NCI-H2227 (cell line): Measurements from ENCODE around the gene TNFRSF17.
A peak's percentile ranks its signal among the peaks of the same experiment; 100 is the strongest.
"Not testable (repeated sequence)": the region's sequence is repeated elsewhere in the genome, so short reads cannot be mapped to it uniquely, and the experiment has no call there.

Source experiments
- DNase-seq: peaks from one replicate; lab custom pipeline; 2025; ENCODE audit not compliant: unreplicated experiment; lab: John Stamatoyannopoulos, UW

The TNFRSF17 gene

DNA sequence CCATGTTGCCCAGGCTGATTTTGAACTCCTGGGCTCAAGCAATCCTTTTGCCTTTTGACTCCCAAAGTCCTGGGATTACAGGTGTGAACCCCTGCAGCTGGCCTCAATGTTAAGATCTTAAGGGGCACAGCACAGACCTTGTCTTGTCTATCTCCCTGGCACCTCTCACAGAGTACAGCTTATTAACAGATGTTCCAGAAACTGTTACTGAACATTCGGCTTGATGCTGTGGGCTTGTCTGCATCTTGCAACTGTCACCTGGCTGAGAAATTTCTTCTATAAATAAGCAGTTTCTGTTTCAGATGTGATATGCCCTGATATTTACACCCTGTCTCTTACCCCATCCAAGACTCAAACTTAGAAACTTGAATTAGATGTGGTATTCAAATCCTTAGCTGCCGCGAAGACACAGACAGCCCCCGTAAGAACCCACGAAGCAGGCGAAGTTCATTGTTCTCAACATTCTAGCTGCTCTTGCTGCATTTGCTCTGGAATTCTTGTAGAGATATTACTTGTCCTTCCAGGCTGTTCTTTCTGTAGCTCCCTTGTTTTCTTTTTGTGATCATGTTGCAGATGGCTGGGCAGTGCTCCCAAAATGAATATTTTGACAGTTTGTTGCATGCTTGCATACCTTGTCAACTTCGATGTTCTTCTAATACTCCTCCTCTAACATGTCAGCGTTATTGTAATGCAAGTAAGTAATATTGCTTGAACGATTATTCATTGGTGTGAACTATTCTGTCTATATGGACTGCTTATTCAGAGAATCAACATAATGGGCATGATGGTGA, at the start of gene TNFRSF17:
Gene TNFRSF17, plus strand, starts transcription at position 450 of the 791 bp plus-strand sequence. Its CDS starts 115 bp downstream, at position 565.
- DNase-seq = no peak

DNA sequence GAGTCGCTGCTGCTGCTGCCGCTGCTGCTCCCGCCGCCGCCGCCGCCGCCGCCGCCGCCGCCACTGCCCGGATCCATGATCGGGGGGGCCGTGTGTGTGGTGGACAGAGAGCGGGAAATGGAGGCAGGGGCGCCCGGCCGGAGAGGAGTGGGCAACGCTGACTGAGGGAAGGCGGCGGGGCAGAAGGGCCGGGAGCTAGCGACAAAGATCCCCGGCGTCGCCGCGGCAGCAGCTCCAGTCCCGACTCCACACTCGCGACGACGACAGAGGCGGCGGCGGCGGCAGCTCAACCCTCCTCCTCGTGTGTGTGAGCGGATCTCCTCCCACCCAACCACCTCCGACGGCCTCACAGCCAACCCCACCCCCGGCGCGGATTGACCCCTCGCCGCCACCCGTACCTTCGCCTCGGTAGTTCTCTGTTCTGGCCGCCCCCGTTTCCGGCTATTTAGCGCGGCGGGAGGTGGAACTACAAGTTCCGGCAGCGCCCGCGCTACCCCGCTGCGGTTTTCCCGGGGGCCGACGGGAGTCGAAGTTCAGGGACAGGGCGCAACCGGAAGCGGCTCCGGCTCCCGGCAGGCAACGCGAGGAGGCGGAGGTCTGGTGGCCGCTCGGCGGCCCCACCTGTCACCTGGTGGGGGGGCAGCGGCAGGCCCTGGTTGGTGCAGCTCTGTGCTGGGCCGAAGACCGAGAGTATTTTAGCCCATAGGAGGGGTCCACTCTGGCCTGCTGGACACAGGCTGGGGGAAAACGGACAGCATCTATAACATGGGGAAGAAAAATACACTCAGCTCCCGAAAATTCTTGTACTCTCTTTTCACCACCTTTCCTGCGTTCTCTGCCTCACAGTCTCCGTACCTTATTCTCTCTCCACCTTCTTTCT, 49.1 kb upstream of the TNFRSF17 start, which contains the start of gene GSPT1:
Gene GSPT1, minus strand, starts transcription at position 313 of the 880 bp plus-strand sequence. Its CDS starts 236 bp downstream, at position 77.
- DNase-seq = peak; percentile 99

DNA sequence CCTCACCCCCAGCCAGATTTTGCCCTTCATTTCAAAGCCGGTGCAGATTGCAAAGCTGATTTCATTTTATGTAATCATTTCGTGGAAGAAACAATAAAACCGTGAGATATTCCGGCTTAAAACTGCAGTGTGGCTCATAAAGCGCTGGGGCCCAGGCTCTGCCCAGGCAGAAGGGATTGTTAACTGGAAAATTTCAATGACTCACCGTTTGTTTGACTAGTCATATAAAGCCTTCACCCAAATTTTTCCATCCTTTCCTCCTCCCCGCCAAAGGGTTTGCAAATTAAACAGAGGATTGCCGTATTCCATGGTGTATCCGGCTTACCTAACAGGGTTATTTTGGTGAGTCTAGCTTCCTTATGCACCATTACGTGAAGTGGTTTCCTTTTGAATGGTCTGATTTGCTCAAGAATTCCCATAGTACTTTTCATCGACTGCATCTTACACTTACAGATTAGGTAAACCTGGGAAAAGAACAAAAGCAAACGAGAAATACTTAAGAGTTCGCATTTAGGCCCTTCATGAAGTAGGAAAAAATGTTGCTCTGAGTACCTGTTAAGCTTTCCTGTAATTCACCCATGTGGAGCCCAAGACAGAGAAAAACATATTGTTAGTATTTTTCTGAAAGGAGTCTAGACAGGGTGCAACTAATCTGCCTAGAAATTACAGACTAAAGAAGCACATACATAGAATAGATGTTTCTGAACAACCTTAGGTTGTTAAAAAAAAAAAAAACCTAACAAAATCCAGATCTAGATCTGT, 48.3 kb upstream of the TNFRSF17 start:
- no peak for DNase-seq

DNA sequence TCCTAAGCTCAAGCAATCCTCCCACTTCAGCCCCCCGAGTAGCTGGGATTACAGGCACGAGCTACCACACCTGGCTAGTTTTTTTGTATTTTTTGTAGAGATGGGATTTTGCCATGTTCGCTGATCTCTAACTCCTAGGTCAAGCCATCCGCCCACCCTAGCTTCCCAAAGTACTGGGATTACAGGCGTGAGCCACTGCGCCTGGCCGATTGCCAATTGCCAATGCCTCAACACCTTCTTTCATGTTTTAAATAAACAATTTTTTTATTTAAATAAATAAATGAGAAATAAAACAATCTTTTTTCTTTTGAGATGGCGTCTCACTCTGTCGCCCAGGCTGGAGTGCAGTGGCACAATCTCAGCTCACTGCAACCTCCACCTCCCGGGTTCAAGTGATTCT, 41.0 kb upstream of the TNFRSF17 start:
- not testable (repeated sequence) for DNase-seq

DNA sequence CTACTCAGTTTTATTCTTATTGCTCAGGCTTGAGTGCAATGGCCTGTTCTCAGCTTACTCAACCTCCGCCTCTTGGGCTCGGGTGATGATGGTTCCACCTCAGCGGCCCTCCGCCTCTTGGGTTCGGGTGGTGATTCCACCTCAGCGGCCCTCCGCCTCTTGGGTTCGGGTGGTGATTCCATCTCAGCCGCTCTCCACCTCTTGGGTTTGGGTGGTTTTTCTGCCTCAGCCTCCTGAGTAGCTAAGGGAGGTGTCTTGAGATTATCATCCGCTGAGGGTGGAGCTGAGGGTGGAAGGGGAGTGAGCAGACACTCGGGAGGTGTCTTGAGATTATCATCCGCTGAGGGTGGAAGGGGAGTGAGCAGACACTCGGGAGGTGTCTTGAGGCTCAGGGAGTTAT, 37.7 kb upstream of the TNFRSF17 start:
- DNase-seq = not testable (repeated sequence)

DNA sequence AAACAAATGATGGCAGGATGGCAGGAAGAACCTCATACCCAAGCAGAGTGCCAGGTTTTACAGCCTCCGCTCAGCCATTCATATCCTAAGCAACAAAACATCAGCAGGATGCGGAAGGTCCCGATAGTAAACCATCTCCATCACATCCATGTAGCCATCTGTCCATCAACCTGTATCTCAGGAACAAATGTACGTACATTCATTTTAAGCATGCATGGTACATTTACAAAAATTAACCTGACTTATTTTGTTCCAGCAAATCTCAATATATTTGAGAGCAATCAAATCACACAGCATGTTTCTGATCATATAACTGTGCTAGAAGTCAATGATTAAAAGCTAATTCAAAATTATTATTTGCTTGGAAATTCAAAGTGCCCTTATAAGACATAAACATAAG, 23.1 kb upstream of the TNFRSF17 start, which contains the start of gene NPIPB2:
Gene NPIPB2, minus strand, starts transcription at position 101 of the 400 bp plus-strand sequence. Its CDS starts 0 bp downstream, at position 101.
- DNase-seq = not testable (repeated sequence)

DNA sequence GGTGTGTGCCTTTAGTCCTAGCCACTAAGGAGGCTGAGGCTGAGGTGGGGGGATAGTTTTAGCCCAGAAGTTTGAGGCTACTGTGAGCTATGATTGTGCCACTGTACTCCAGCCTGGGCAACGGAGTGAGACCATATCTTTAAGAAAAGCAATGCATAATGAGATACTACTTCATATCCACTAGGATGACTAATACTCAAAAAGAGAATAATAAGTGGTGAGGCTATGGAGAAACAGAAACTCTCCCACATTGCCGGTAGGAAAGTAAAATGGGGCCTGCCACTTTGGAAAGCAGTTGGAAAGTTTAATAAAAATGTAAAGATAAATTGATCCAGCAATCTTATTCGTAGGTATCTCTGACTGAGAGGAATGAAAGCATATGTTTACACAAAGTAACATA, 18.6 kb upstream of the TNFRSF17 start:
- no peak for DNase-seq

DNA sequence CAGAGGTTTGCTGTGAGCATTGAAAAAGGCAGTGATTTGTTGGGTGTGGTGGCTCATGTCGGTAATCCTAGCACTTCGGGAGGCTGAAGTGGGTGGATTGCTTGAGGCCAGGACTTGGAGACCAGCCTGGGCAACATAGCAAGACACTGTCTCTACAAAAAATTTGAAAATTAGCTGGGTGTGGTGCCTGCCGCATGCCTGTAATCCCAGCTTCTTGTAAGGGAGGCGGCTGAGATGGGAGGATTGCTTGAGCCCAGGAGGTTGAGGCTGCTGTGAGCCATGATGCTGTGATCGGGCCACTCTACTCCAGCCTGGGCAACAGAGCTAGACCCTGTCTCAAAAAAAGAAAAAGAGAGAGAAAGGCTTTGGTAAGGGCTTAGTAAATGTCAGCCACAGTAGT, 16.2 kb upstream of the TNFRSF17 start:
- DNase-seq = no peak

DNA sequence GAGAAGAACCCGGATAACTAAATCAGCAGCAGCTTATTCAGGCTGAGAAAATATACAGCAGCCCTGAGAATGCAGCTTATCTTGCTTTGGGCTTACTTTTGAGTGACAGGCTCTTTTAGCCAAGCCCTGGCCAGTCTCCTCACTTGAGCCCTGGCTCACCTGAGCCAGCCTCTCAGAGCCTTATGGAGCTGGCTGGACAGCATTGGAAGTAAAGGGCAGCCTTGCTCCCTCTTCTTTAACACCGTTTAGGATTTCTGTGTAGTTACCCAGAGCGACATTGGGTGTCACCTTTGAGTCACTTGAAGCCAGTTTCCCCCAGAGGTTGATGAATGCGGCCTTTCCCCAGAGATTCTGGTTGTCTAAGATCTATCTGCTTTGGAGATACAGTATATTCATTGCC, 15.5 kb upstream of the TNFRSF17 start:
- DNase-seq = peak; percentile 48

DNA sequence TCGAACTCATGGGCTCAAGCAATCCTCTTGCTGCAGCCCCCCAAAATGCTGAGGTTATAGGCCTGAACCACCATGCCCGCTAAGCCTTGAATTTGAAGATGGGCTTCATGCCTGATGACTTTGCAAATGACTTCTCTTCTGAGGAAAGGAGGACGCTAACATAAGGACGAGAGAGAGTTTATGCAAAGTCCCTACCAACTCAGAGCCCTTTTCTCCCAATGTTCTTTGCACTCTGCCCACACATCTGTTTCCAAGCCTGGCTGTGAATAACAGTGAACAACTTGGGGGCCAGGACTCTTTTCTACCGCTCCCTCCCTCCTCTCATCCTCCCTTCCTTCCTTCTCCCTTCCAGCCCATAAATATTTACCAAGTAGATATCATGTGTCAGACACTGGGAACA, 14.6 kb upstream of the TNFRSF17 start:
- DNase-seq = no peak

DNA sequence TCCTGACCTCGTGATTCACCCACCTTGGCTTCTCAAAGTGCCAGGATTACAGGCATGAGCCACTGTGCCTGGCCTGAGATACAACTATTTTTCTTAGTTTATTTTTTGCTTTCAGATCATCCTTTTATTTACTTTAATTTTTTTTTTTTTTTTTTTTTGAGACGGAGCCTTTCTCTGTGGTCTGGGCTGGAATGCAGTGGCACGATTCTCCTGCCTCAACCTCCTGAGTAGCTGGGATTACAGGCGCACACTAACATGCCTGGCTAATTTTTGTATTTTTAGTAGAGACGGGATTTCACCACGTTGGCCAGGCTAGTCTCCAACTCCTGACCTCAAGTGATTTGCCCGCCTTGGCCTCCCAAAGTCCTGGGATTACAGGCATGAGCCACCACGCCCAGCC, 11.4 kb upstream of the TNFRSF17 start:
- not testable (repeated sequence) for DNase-seq

DNA sequence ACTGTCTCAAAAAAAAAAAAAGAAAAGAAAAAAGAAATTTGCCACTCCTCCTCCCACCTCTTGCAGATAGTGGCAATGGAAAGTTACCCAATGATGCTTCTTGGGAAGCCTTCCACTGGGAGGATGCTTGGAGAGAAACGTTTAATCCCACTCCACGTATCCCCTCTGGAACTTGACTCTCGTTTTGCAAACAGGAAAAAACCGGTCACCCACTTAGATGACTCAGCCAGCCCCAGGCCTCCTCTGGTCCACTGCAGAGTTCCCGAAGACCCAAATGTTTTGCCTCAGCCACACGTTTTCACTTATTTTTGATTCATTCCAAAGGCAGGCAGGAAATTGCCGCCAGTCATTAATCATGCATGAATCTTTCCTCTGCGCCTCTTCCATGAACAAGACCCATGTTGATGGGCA, 9.3 kb upstream of the TNFRSF17 start:
- no peak for DNase-seq

DNA sequence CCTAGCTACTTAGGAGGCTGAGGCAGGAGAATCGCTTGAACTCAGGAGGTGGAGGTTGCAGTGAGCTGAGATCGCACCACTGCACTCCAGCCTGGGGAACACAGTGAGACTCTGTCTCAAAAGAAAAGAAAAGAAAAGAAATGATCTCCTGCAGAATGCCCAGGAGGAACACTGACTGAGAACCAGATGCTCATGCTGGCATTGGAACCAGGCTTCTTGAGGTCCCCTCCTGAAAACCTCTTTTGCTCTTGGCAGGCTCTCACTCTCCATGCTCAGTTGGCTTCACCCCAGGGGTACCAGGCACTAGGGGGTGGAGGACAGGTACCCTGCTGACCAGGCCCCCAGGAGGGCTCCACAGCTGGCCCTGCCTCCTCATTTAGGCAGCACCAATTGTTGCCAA, 8.5 kb upstream of the TNFRSF17 start:
- DNase-seq = no peak

DNA sequence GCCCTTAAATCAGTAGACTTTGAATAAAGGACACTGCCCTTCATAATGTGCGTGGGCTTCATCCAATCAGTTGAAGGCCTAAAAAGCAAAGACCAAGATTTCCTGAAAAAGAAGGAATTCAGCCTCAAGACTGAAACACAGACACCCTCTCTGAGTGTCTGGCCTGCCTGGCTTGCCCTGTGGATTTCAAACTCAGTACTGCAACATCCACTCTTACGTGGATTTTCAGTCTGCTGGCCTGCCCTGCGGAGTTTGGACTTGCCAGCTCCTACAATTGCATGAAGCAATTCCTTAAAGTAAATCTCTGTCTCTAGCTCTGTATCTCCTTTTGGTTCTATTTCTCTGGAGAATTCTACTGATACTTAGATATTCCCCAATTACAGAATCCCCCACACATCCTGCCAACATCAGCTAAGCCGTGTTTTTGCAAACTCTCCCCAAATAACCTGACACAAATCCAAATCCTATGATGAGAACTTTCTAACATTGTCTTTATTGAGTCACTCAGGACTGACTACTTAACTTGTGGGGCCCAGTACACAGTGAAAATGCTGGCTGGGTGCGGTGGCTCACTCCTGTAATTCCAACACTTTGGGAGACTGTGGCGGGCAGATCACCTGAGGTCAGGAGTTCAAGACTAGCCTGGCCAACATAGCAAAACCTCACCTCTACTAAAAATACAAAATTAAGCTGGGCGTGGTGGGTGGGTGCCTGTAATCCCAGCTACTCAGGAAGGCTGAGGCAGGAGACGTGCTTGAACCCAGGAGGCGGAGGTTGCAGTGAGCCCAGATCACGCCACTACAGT, 7.2 kb upstream of the TNFRSF17 start:
- DNase-seq = no peak

DNA sequence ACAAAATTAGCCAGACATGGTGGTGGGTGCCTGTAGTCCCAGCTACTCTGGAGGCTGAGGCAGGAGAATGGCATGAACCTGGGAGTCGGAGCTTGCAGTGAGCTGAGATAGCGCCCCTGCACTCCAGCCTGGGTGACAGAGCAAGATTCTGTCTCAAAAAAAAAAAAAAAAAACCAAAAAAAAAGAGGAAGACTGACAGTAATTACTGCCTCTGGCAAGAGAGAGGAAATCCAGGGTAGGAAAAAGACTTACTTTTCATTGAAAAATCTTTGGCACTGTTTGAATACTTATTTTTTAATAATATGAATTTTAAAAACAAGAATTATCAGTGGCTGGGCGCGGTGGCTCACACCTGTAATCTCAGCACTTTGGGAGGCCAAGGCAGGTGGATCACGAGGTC, 2.6 kb upstream of the TNFRSF17 start:
- DNase-seq = not testable (repeated sequence)

DNA sequence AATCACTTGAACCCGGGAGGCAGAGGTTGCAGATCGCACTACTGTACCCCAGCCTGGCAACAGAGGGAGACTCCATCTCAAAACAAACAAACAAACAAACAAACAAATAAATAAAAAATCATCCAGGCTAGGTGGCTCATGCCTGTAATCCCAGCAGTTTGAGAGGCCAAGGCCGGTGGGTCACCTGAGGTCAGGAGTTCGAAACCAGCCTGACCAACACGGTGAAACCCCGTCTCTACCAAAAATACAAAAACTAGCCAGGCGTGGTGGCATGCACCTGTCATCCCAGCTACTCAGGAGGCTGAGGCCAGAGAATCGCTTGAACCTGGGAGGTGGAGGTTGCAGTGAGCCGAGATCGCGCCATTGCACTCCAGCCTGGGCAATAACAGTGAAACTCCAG, 2.0 kb upstream of the TNFRSF17 start:
- DNase-seq = not testable (repeated sequence)

DNA sequence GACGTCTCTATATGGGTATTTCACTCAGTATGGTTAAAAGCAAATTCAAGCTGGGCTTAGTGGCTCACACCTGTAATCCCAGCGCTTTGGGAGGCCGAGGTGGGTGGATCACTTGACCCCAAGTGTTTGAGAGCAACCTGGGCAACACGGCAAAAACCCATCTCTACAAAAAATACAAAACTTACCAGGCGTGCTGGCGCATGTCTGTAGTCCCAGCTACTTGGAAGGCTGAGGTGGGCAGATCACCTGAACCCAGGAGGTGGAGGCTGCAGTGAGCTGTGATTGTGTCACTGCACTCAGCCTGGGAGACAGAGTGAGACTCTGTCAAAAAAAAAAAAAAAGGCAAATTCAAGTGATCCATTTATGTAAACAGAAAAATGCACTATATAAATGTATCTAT, 1.3 kb upstream of the TNFRSF17 start:
- DNase-seq = no peak

DNA sequence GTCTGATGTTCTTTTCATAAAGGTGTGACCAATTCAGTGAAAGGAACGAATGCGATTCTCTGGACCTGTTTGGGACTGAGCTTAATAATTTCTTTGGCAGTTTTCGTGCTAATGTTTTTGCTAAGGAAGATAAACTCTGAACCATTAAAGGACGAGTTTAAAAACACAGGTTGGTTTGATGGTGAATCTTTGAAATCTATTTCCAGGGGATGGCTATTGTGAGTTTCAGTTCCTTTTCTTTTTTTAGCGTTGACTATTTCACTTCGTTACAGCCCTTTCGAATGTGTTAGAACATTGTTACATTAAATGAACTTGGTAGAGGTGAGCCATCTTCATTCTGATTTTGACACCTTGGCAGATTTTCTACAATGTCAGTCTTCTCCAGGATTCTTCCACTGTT, 1.2 kb downstream of the TNFRSF17 start:
- no peak for DNase-seq

DNA sequence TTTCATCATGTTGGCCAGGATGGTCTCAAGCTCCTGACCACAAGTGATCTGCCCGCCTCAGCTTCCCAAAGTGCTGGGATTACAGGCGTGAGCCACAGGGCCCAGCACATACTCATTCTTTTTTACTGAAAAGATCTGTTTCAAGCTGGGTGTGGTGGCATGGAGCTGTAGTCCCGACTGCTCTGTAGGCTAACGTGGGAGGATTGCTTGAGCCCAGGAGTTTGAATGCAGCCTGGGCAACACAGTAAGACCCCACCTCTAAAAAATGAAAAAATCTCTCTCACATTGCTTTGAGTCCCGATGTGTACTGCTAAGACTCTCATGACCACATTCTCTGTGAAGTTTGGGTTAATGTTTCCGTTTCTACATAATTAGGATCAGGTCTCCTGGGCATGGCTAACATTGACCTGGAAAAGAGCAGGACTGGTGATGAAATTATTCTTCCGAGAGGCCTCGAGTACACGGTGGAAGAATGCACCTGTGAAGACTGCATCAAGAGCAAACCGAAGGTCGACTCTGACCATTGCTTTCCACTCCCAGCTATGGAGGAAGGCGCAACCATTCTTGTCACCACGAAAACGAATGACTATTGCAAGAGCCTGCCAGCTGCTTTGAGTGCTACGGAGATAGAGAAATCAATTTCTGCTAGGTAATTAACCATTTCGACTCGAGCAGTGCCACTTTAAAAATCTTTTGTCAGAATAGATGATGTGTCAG, 2.3 kb downstream of the TNFRSF17 start:
- DNase-seq = no peak

DNA sequence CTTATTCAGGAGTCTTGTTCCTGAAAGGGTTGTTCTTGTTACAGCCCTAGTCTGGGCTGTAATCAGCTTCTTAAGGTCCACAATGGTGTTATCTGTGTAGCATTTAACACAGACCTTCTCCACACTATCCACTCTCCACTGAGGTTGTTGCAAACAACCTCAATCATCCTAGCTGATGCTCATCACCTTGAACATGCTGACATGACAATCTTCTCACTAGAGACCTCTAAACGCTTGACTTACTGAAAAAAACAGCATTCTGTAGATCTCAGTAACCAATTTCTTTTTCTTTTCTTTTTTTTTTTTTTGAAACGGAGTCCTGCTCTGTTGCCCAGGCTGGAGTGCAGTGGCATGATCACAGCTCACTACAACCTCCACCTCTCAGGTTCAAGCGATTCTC, 3.6 kb downstream of the TNFRSF17 start:
- DNase-seq = no peak
